HepG2 (cell line): Measurements from ENCODE around the gene CD300LG. TPM values are rescaled to one million over a fixed set of nuclear protein-coding genes. Genes with fewer than 3 reads are reported as not detected.

Experiments used
- BHLHE40 ChIP-seq: IDR thresholded peaks from 2 replicates; pipeline ENCODE4 v1.6.1; 2011; ENCODE audit warnings: low read length, improper control_type of control experiment
- CBX1 ChIP-seq: IDR thresholded peaks from one replicate; pipeline ENCODE4 v1.6.1; 2016; ENCODE audit warnings: antibody characterized with exemption, low read depth
- CEBPB ChIP-seq: IDR thresholded peaks from 2 replicates; pipeline ENCODE4 v1.6.1; 2011; ENCODE audit warnings: low read depth, low read length, improper control_type of control experiment, borderline replicate concordance
- DNMT3B ChIP-seq: conservative IDR thresholded peaks from 2 replicates; pipeline ENCODE4 v1.6.1; 2016; ENCODE audit warnings: missing biosample characterization, control low read depth
- GATAD2A ChIP-seq: IDR thresholded peaks from 2 replicates; pipeline ENCODE4 v1.6.1; 2016
- GTF3A ChIP-seq: sonication (generic); formaldehyde crosslinking; conservative IDR thresholded peaks from 2 replicates; pipeline ENCODE4 v1.4.0; 2020; ENCODE audit warnings: mild to moderate bottlenecking, missing genetic modification reagents
- HIVEP1 ChIP-seq: sonication (generic); formaldehyde crosslinking; IDR thresholded peaks from 2 replicates; pipeline ENCODE4 v1.4.0; 2020; ENCODE audit warnings: mild to moderate bottlenecking, missing genetic modification reagents
- IRX3 ChIP-seq: sonication (generic); formaldehyde crosslinking; IDR thresholded peaks from 2 replicates; pipeline ENCODE4 v1.8.1; 2023; ENCODE audit warnings: mild to moderate bottlenecking, low read depth, missing genetic modification reagents, borderline replicate concordance
- LCORL ChIP-seq, 2 experiments: fragments of 450-650 bp in 1 of 2; sonication (generic) in 1 of 2; formaldehyde crosslinking in 1 of 2; IDR thresholded peaks; 2 replicates each; pipeline versions ENCODE4 v1.5.0 to v1.6.1; 2017 to 2020; ENCODE audit warnings: antibody characterized with exemption in 1 of 2, missing genetic modification reagents in 1 of 2
- MED8 ChIP-seq: sonication (generic); formaldehyde crosslinking; IDR thresholded peaks from 2 replicates; pipeline ENCODE4 v1.8.1; 2023; ENCODE audit warnings: mild to moderate bottlenecking, missing genetic modification reagents; ENCODE audit not compliant: insufficient replicate concordance
- NR1H2 ChIP-seq: sonication (generic); formaldehyde crosslinking; IDR thresholded peaks from 2 replicates; pipeline ENCODE4 v1.8.1; 2022; ENCODE audit warnings: low read depth, missing genetic modification reagents, borderline replicate concordance
- PHF8 ChIP-seq: sonication (generic); formaldehyde crosslinking; IDR thresholded peaks from 2 replicates; pipeline ENCODE4 v1.5.0; 2020; ENCODE audit warnings: missing genetic modification reagents
- RARG ChIP-seq: sonication (generic); formaldehyde crosslinking; IDR thresholded peaks from 2 replicates; pipeline ENCODE4 v1.4.0; 2020; ENCODE audit warnings: low read depth, mild to moderate bottlenecking, missing genetic modification reagents
- SOX13 ChIP-seq, 3 experiments: fragments of 450-650 bp in 1 of 3; sonication (generic) in 1 of 3; formaldehyde crosslinking in 1 of 3; IDR thresholded peaks in 2 of 3; conservative IDR thresholded peaks in 1 of 3; 2 replicates each; pipeline versions ENCODE4 v1.5.0 to v1.6.1; 2016 to 2020; ENCODE audit warnings: antibody characterized with exemption in 1 of 3, mild to moderate bottlenecking in 1 of 3, missing compliant biosample characterization in 1 of 3, missing genetic modification reagents in 1 of 3, moderate library complexity in 1 of 3
- SOX6 ChIP-seq, 2 experiments: fragments of 450-650 bp in 1 of 2; sonication (generic) in 1 of 2; formaldehyde crosslinking in 1 of 2; IDR thresholded peaks; 2 replicates each; pipeline versions ENCODE4 v1.4.0 to v1.6.1; 2017 to 2020; ENCODE audit warnings: antibody characterized with exemption in 1 of 2, mild to moderate bottlenecking in 1 of 2, missing genetic modification reagents in 1 of 2
- TP53 ChIP-seq: sonication (generic); formaldehyde crosslinking; conservative IDR thresholded peaks from 2 replicates; pipeline ENCODE4 v1.4.0; 2020; ENCODE audit warnings: missing genetic modification reagents
- ZFX ChIP-seq: sonication (generic); formaldehyde crosslinking; IDR thresholded peaks from 2 replicates; pipeline ENCODE4 v1.4.0; 2020; ENCODE audit warnings: mild to moderate bottlenecking, low read depth, missing genetic modification reagents, moderate library complexity
- ZMAT3 ChIP-seq: sonication (generic); formaldehyde crosslinking; conservative IDR thresholded peaks from 2 replicates; pipeline ENCODE4 v1.7.0; 2021; ENCODE audit warnings: missing genetic modification reagents
- ZNF296 ChIP-seq: sonication (generic); formaldehyde crosslinking; conservative IDR thresholded peaks from 2 replicates; pipeline ENCODE4 v1.5.0; 2020; ENCODE audit warnings: mild to moderate bottlenecking, missing genetic modification reagents
- ZNF549 ChIP-seq: sonication (generic); formaldehyde crosslinking; IDR thresholded peaks from 2 replicates; pipeline ENCODE4 v1.5.0; 2020; ENCODE audit warnings: missing genetic modification reagents
- ZNF672 ChIP-seq: sonication (generic); formaldehyde crosslinking; IDR thresholded peaks from 2 replicates; pipeline ENCODE4 v1.8.1; 2022; ENCODE audit warnings: missing genetic modification reagents
- ZNF737 ChIP-seq: sonication (generic); formaldehyde crosslinking; IDR thresholded peaks from 2 replicates; pipeline ENCODE4 v1.5.0; 2020; ENCODE audit warnings: missing genetic modification reagents, mild to moderate bottlenecking, borderline replicate concordance
- polyA plus RNA-seq, 8 experiments: library from polyadenylated mRNA; depleted of rRNA in 3 of 8; stranded (reverse) in 7 of 8; unstranded in 1 of 8; fragments of >200 nt; fragmentation: Illumina TruSeq in 4 of 8; extraction: Trizol in 4 of 8; gene quantifications; 2 replicates each; pipeline versions ENCODE4 v1.2.1 to v1.2.3, GENCODE V29; 2011 to 2016; ENCODE audit warnings: low read depth in 4 of 8, missing spikeins in 1 of 8, mixed read lengths in 1 of 8; ENCODE audit not compliant: insufficient read depth in 1 of 8
- total RNA-seq, 5 experiments: library from RNA; depleted of rRNA; stranded (reverse); fragments of >200 nt; fragmentation: Illumina TruSeq; extraction: Trizol; gene quantifications; 2 replicates each; pipeline ENCODE4 v1.2.3, GENCODE V29; 2016; ENCODE audit warnings: low read depth in 1 of 5
- TF ChIP-seq, protein P1 (sequence below), 2 experiments: sonication (generic) in 1 of 2; formaldehyde crosslinking in 1 of 2; IDR thresholded peaks; 2 replicates each; pipeline versions ENCODE4 v1.5.1 to v1.6.1; 2011 to 2020; ENCODE audit warnings: borderline replicate concordance in 1 of 2, low read depth in 1 of 2, low read length in 1 of 2, mild to moderate bottlenecking in 1 of 2, missing genetic modification reagents in 1 of 2, moderate library complexity in 1 of 2
- TF ChIP-seq, protein P2 (sequence below): sonication (generic); formaldehyde crosslinking; IDR thresholded peaks from 2 replicates; pipeline ENCODE4 v1.4.0; 2020; ENCODE audit warnings: missing genetic modification reagents, borderline replicate concordance
- TF ChIP-seq, protein P3 (sequence below): sonication (generic); formaldehyde crosslinking; IDR thresholded peaks from 2 replicates; pipeline ENCODE4 v1.4.0; 2020; ENCODE audit warnings: mild to moderate bottlenecking, missing genetic modification reagents

Gene CD300LG
- total and polyA plus RNA-seq, 2 of the 13 experiments (the other 11 are each of a cell fraction or from before 2014, with no cell fraction given), result not detected

DNA sequence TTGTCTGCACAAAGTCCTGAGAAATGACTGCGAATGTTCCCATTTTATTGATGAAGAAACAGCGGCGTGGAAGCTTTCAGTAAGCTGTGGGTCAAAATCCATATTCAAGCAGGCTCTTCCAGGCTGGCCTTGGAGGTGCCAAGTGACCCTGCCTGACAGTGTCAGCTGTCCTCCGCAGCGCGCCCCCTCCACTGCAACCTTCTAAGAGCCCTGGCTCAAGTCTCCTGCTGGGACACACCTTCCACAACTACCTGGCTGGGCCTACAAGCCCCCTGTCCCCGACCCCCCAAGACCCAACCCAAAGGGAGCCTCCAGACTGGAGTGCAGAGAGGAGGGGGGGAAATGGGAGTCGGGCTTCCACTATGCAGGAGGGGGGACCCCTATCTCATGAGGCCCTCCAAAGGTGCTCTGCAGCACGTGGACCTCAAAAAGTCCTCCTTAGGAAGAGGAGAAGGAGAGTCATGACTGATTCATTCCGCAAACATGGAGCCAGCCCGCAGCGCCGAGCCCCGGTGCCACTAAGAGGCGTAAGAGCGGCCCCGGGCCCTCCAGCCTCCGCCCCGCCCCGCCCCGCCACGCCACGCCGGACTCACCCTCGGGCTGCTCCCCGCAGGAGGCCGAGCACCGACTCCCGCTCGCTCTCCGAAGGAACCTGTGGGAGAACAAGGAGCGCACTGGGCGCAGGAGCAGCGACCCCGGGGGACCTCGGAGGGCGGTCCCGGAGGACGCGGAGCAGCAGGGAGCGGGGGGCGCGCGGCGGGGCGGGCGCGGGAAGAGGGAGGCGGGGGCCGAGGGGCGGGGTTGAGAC, 14.6 kb upstream of the CD300LG start (continued):
- TF ChIP-seq ZNF296 (CRISPR knock-in tag), result no peak
- TF ChIP-seq, protein P1, sequence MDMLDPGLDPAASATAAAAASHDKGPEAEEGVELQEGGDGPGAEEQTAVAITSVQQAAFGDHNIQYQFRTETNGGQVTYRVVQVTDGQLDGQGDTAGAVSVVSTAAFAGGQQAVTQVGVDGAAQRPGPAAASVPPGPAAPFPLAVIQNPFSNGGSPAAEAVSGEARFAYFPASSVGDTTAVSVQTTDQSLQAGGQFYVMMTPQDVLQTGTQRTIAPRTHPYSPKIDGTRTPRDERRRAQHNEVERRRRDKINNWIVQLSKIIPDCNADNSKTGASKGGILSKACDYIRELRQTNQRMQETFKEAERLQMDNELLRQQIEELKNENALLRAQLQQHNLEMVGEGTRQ (IDR thresholded peaks at IDR 0.05; ENCODE audit: low read depth, low read length), result 0 out of 2 replicates have a peak, but pooled peaks have one; percentile 3
- TF ChIP-seq, protein P1 (CRISPR knock-in tag; IDR thresholded peaks at IDR 0.05; ENCODE audit: borderline replicate concordance), result no peak
- TF ChIP-seq ZFX (CRISPR knock-in tag), result peak; percentile 28; the same call in 1 of the 2 replicates
- TF ChIP-seq HIVEP1, result no peak
- no peak for TF ChIP-seq SOX13 (IDR thresholded peaks at IDR 0.05)
- TF ChIP-seq SOX13 (CRISPR knock-in tag; conservative IDR thresholded peaks at IDR 0.05 in 1 of 2, IDR thresholded peaks at IDR 0.05 in 1 of 2), result no peak
- TF ChIP-seq, protein P2, sequence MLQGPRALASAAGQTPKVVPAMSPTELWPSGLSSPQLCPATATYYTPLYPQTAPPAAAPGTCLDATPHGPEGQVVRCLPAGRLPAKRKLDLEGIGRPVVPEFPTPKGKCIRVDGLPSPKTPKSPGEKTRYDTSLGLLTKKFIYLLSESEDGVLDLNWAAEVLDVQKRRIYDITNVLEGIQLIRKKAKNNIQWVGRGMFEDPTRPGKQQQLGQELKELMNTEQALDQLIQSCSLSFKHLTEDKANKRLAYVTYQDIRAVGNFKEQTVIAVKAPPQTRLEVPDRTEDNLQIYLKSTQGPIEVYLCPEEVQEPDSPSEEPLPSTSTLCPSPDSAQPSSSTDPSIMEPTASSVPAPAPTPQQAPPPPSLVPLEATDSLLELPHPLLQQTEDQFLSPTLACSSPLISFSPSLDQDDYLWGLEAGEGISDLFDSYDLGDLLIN, result no peak
- TF ChIP-seq NR1H2, result no peak
- no peak for TF ChIP-seq CBX1
- TF ChIP-seq IRX3 (CRISPR knock-in tag), result no peak
- TF ChIP-seq DNMT3B, result no peak
- TF ChIP-seq ZNF549 (CRISPR knock-in tag), result no peak
- TF ChIP-seq GTF3A (CRISPR knock-in tag), result no peak
- no peak for TF ChIP-seq LCORL (IDR thresholded peaks at IDR 0.05)
- no peak for TF ChIP-seq LCORL (CRISPR knock-in tag; IDR thresholded peaks at IDR 0.05)
- TF ChIP-seq CEBPB, result no peak
- no peak for TF ChIP-seq PHF8 (CRISPR knock-in tag)
- TF ChIP-seq BHLHE40, result no peak
- TF ChIP-seq, protein P3, sequence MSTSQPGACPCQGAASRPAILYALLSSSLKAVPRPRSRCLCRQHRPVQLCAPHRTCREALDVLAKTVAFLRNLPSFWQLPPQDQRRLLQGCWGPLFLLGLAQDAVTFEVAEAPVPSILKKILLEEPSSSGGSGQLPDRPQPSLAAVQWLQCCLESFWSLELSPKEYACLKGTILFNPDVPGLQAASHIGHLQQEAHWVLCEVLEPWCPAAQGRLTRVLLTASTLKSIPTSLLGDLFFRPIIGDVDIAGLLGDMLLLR (CRISPR knock-in tag), result no peak
- TF ChIP-seq TP53 (CRISPR knock-in tag), result no peak
- TF ChIP-seq RARG (CRISPR knock-in tag), result no peak
- 0 out of 2 replicates have a peak, but pooled peaks have one; percentile 17 for TF ChIP-seq GATAD2A (CRISPR knock-in tag)
- TF ChIP-seq SOX6 (IDR thresholded peaks at IDR 0.05), result no peak
- TF ChIP-seq SOX6 (CRISPR knock-in tag; IDR thresholded peaks at IDR 0.05), result no peak
- TF ChIP-seq ZMAT3, result 0 out of 2 replicates have a peak, but pooled peaks have one; percentile 47
- no peak for TF ChIP-seq MED8
- TF ChIP-seq ZNF737 (CRISPR knock-in tag), result no peak
- no peak for TF ChIP-seq ZNF672 (CRISPR knock-in tag)
